Epithelial cell of proximal tubule (primary cell): Measurements from ENCODE around the gene RPS19BP1. TPM values are rescaled to one million over a fixed set of nuclear protein-coding genes. Genes with fewer than 3 reads are reported as not detected.

Source experiments
- DNase-seq: peaks from one replicate; pipeline ENCODE4 v3.0.0-alpha.2; 2011; ENCODE audit warnings: low read depth
- H3K4me3 ChIP-seq: 2 replicates; pipeline ENCODE4 v1.5.1; 2011; ENCODE audit warnings: low read depth, mild to moderate bottlenecking, low read length
- total RNA-seq: library from RNA; depleted of rRNA; stranded (reverse); fragments of >200 nt; gene quantifications from 2 replicates; pipeline ENCODE4 v1.2.3, GENCODE V29; 2015
- TF ChIP-seq, protein P1 (sequence below): conservative IDR thresholded peaks from 2 replicates; pipeline ENCODE4 v1.5.1; 2012; ENCODE audit warnings: low read depth, mild to moderate bottlenecking, low read length

Gene RPS19BP1
- total RNA-seq, 1 donor from 2014 or later: 126 TPM

DNA sequence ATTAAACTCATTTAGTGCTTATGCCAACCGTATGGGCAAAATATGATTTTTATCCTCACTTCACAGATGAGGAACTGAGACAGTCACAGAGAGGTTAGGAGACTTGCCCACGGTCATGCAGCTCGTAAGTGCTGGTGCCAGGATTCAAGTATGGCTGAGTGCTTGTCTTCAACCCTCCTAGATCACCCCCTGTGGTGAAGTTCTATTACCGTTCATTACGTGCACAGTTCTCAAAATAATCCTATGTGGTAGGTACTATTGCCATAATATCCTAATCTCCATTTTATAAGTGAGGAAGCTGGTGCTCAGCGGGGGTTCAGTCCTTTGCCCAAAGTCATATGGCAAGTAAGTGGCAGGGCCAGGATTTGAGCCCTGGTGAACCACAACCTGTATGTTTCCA is 28.9 kb downstream of the RPS19BP1 start:
- TF ChIP-seq, protein P1, sequence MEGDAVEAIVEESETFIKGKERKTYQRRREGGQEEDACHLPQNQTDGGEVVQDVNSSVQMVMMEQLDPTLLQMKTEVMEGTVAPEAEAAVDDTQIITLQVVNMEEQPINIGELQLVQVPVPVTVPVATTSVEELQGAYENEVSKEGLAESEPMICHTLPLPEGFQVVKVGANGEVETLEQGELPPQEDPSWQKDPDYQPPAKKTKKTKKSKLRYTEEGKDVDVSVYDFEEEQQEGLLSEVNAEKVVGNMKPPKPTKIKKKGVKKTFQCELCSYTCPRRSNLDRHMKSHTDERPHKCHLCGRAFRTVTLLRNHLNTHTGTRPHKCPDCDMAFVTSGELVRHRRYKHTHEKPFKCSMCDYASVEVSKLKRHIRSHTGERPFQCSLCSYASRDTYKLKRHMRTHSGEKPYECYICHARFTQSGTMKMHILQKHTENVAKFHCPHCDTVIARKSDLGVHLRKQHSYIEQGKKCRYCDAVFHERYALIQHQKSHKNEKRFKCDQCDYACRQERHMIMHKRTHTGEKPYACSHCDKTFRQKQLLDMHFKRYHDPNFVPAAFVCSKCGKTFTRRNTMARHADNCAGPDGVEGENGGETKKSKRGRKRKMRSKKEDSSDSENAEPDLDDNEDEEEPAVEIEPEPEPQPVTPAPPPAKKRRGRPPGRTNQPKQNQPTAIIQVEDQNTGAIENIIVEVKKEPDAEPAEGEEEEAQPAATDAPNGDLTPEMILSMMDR: no peak
- H3K4me3 ChIP-seq: peak overlapping the region; percentile 88
- no peak for DNase-seq

DNA sequence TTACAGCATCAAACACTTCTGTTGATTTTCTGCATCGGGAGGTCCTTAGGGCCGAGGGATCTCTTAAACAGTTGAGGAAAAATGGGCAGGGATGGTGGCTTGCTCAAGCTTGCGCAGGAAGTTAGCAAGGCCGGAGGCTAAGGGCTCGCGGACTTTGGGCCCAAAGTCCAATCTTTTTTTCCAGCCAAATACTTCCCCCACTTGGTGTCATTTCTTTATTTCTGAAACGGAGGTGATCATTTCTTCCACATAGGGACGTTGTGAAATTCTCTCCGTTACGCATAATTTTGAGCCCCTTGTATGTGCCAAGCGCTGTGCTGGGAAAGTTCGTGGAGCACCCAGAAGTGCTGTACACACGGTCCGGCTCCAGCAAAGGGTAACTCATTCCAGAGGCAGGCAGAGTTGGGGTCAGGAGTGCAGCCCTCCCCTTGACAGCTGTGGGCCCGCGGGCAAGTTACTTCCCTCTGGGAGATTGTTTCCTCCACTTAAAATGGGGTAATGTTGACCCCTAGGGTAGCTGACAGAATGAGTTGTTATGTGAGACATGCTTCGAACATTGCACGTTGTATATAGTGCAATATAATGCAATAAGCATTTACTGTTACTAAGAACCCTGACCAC is 29.6 kb downstream of the RPS19BP1 start:
- H3K4me3 ChIP-seq: peak overlapping the region; percentile 88
- TF ChIP-seq, protein P1: no peak
- DNase-seq: no peak

DNA sequence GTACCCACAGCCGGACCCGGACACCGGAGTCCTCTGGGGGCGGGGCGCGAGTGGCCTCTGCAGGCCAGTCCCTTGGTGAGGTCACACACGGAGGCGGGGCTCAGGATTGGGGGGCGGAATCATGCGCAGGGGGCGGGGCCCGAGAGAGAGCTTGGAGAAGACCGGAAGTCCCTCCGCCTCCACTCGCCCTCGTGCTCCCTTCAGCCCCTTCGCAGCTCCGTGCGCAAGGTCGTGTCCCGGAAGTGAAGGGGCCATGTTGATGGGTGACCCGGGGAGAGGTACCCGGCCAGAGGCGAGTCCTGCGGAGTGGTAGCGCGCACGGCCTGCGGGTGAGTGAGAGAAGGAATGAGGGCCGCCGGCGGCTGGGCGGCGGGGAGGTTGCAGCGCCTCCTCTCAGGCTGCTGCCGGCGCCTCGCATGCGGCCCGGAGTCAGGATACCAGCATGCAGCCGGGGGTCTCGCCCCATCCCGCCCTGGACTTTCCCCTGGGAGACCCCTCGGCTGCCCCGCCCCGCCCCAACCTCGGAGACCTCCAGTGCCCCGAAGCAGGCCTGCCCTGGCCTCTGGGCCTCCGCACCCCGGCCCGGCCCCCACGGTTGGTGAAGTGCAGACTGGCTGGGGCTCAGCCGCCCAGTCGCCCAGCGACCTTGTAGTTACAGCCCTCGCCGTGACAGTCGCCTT is 30.3 kb downstream of the RPS19BP1 start, which contains the start of gene MIEF1:
MIEF1 (plus strand) TSS at position 182 of the 680 bp plus-strand sequence. CDS start 9,005 bp downstream, outside the sequence.
- DNase-seq: no peak
- peak within 1 kb of the TSS; percentile 88 for H3K4me3 ChIP-seq
- TF ChIP-seq, protein P1: no peak

DNA sequence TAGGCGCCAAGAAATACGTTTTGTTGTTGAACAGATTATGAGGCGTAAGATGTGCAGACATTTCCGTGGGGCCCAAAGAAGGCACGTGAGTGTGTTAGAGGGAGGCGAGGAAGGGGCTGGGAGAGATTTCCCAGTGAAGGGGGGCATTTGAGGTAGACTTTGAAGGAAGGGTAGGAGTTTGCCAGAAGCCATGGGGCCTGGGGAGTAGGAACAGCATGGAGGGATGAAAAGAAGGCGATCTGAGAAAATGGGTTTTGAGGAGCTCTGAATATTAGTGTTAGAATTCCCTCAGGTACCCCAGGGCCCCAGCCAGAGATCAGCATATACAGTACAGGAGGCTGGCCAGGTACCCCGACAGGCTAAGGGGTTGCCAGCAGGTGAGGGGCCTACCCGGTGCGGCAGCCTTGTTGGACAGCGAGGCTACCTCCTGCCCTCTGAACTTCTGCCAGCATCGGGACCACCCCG is 30.9 kb downstream of the RPS19BP1 start:
- H3K4me3 ChIP-seq: peak overlapping the region; percentile 88
- TF ChIP-seq, protein P1: no peak
- no peak for DNase-seq

DNA sequence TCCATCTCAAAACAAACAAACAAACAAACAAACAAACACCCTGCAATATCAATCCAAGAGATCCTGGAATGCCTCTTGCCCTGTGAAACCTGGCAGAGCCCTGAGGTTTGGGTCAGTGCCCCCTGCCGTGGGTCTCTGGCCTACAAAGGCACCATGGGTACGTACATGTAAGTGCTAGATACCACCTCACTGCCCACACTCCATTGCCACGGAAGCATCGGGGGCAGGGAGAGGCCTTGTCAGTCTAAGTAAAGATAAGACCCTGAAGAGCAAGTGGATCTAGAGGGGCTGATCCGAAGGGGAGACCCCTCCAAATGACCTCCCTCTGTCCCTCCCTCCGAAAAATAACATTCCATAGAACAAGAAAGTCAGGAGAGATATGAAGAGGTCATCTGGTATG is 32.4 kb downstream of the RPS19BP1 start:
- TF ChIP-seq, protein P1: no peak
- no peak overlapping the region for H3K4me3 ChIP-seq
- no peak for DNase-seq

DNA sequence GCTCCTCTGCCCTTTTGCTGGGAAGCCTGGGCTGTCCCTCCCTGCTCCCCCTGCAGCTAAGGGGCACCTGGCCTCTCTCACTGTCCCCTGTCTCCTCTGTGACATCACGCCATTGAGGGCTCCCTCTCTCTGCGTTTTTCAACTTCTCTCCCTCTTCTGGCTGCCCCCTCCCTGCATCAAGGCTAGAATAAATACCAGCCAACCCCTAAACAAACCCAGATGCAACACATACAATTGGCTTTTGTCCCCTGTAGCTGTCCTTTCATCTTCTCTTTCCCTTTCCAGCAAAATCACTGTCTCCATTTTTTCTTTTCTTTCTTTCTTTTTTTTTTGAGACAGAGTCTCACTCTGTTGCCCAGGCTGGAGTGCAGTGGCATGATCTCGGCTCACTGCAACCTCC is 33.7 kb downstream of the RPS19BP1 start:
- no peak overlapping the region for H3K4me3 ChIP-seq
- no peak for DNase-seq
- TF ChIP-seq, protein P1: no peak
